ENCODE measurements around the gene SVIL. TPM values are rescaled to one million over a fixed set of nuclear protein-coding genes. Genes with fewer than 3 reads are reported as not detected.

The SVIL gene
- 302 TPM for total RNA-seq
- long read RNA-seq, partial matches to known transcripts = 170 of 216 reads
- long read RNA-seq, other reads (novel, unspliced or antisense) = 42 of 216 reads

- DNase-seq (peak; percentile 77), ATAC-seq (peak; percentile 88)
- intact Hi-C loops (cut with micrococcal nuclease) = no loop called here
These were observed at the start of gene SVIL for GRCh38 chr10:29634764-29635625. SVIL (minus strand) TSS chr10:29634971; CDS start chr10:29555058, 79,913 bp downstream.

DNA sequence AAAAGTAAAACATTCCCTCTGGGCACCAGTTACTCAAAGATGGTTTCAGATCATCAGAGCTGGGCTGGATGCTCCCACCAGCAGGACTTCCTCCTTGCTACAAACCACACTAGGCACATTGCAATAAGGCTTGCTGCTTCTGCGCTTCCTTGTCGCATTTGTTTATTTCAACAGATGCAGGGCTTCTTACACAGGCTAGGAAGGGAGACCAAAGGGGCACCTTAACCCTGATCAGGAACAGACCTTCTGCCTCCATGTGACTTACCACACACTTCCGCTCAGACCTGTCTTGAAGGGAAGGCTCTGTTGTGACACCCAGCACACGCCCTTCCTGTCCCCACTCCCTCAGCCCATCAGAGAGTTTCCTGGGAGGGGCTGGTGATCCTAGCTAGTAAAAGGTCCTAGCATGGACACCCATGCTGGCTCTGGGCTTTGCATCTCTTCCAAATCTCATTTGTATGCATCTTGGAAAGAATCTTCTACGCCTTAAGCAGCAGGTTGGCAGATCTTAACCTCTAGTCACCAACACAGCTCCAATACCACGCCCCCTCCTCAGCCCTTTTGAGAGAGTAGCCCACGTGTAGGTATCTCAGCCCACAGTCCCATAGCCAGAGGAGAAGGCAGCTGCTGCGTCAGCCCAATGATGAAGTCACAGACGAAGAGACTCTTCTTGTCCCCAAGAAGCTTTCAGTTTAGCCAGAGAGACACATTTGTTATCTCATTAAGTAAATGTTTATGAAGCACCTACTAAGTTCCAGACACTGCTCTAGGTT lies 47.1 kb upstream of the SVIL start:
- DNase-seq = no peak
- intact Hi-C loops (cut with micrococcal nuclease) = no loop called here
- peak; percentile 79 for ATAC-seq

GRCh38 chr10:29680091-29680490 lies 45.3 kb upstream of the SVIL start:
- DNase-seq = no peak
- no peak for ATAC-seq
- intact Hi-C loops (cut with micrococcal nuclease) = no loop called here

- ATAC-seq = no peak
- no peak for DNase-seq
- intact Hi-C loops (cut with micrococcal nuclease) = no loop called here
These were observed 42.0 kb upstream of the SVIL start for GRCh38 chr10:29676732-29677131.

DNA sequence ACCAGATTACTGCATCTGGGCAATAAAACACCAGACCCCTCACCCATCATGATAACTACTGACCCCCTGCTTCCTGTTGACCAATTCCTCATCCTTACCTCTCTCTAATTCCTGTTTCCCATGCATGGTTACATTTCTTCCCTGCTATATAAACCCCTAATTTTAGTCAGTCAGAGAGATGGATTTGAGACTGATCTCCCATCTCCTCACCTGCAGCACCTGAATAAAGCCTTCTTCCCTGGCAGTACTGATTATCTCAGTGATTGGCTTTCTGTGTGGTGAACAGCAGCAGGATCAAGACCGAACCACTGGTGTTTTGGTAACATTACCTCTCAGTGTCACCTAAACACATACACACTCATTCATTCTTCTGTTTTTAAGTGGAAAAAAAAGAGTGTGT lies 41.2 kb upstream of the SVIL start:
- ATAC-seq = no peak
- no peak for DNase-seq
- intact Hi-C loops (cut with micrococcal nuclease) = no loop called here

GRCh38 chr10:29671968-29672367 lies 37.2 kb upstream of the SVIL start:
- DNase-seq (no peak), ATAC-seq (no peak)
- intact Hi-C loops (cut with micrococcal nuclease) = no loop called here

GRCh38 chr10:29671228-29671780 lies 36.5 kb upstream of the SVIL start:
- DNase-seq (no peak), ATAC-seq (no peak)
- intact Hi-C loops (cut with micrococcal nuclease) = no loop called here

DNA sequence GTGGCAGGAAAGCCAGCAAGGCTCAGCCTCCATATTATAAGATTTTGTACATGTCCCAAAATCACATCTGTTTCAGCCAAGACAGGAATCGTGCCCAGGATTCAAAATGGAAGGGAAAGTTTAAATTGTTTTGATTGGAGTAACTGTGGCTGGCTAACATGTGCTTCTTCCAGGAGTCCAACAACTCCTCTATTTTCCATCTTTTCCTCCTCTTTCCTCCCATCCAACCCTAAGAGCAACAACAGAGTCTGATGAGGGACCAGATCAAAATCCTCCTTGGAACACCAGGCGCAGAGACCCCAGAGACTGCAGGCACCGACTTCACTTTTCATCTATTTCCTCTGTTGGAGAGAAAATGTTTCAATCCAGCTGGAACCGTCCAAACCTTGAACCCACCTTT lies 36.0 kb upstream of the SVIL start:
- DNase-seq (no peak), ATAC-seq (no peak)
- intact Hi-C loops (cut with micrococcal nuclease) = no loop called here

GRCh38 chr10:29669149-29669548 lies 34.4 kb upstream of the SVIL start:
- intact Hi-C loops (cut with micrococcal nuclease) = no loop called here
- ATAC-seq (peak; percentile 88), DNase-seq (peak; percentile 65)

GRCh38 chr10:29668628-29669027 lies 33.9 kb upstream of the SVIL start:
- no peak for ATAC-seq
- intact Hi-C loops (cut with micrococcal nuclease) = no loop called here
- DNase-seq = no peak

DNA sequence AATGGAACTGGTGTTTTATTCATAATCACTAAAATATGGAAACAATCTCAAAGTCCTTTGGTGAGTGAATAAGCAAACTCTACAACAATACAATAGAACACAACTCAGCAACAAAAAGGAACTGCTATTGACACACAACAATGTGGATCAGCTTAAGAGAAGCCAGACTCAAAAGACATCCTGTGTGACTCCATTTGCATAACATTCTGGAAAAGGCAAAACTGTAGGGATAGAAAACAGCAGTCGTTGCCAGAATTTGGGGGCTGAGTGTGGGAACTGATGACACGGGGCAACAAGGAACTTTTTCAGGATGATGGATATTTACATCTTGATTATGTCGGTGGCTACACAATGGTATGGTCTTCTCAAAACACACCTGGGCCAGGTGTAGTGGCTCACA lies 32.4 kb upstream of the SVIL start:
- intact Hi-C loops (cut with micrococcal nuclease) = no loop called here
- ATAC-seq = no peak
- no peak for DNase-seq

DNA sequence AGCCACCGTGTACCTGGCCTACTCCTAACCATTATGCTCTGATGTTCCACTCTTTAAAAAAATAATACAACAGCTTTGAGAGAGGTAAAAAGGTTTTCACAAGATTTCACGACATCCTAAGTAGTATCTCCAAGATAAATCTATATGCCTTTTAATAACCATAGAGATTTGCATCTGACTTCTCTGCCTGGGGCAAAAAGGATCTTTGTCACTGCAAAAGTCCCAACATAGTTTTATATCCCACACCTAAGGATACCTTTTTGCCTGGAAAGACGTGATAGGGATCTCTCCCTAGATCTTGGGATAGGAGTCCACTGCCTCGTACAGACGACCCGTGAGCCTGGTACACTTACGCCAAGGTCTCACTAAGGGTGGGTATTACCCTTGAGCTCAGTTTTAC lies 31.4 kb upstream of the SVIL start:
- ATAC-seq (no peak), DNase-seq (no peak)
- intact Hi-C loops (cut with micrococcal nuclease) = no loop called here

DNA sequence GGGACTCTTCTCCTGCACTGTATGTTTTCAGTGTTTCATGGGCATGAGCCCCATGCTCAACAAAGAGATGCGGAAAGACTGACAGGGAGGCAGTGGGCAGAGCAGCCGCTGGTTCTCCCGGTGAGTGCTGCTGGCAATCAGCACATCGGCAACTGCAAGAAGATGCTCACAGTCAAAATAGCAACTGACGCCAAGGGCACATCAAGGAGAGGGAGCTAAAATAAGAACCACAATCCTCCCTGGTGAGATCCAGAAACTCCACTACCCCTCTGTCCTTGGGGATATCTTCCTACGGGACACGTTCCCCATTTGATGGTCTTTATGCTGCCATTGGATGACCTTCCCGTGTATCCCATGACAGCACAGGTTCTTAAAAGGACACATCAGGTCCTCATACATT lies 28.9 kb upstream of the SVIL start:
- intact Hi-C loops (cut with micrococcal nuclease) = no loop called here
- DNase-seq = peak; percentile 47
- ATAC-seq = peak; percentile 77

- ATAC-seq (peak; percentile 57), DNase-seq (no peak)
- intact Hi-C loops (cut with micrococcal nuclease) = no loop called here
These were observed 24.5 kb upstream of the SVIL start for GRCh38 chr10:29658984-29659965.

- intact Hi-C loops (cut with micrococcal nuclease) = no loop called here
- DNase-seq = no peak
- ATAC-seq = no peak
These were observed 23.0 kb upstream of the SVIL start for GRCh38 chr10:29657719-29658274.

DNA sequence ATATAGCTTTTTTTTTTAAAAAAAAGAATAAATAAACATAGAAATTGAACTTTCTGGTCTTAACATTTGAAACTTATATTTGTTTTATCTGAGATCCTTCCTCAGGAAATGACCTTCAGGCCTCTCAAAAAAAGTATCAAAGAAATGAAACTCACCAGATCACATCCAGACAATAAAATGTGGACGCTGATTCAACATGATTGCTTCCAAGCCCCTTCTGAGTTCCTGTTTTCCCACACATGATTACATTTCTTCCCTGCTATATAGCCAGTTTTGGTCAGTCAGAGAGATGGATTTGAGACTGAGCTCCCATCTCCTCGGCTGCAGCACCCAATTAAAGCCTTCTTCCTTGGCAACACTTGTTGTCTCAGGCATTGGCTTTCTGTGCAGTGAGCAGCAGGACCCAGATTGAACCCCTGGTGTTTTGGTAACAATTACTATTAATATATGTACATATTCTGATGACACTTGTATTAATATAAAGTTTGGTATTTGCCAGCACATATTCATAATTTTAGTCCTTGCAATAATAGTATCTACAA lies 21.8 kb upstream of the SVIL start:
- ATAC-seq = no peak
- intact Hi-C loops (cut with micrococcal nuclease) = no loop called here
- no peak for DNase-seq

GRCh38 chr10:29652192-29652591 lies 17.4 kb upstream of the SVIL start:
- DNase-seq (no peak), ATAC-seq (no peak)
- intact Hi-C loops (cut with micrococcal nuclease) = no loop called here

GRCh38 chr10:29651767-29652166 lies 17.0 kb upstream of the SVIL start:
- intact Hi-C loops (cut with micrococcal nuclease) = no loop called here
- ATAC-seq (no peak), DNase-seq (no peak)

Measured in left ventricle myocardium superior (tissue), 1 donor.